ENCODE data around the gene UQCR11.

GRCh38 chr19:1577929-1578618, 27.2 kb downstream of the UQCR11 start:
- TF ChIP-seq CTCF (IDR thresholded peaks at IDR 0.05; ENCODE audit: poor library complexity) = no peak
- no peak for TF ChIP-seq EZH2 (IDR thresholded peaks at IDR 0.05; ENCODE audit: borderline replicate concordance)
- no peak for TF ChIP-seq EZH2phosphoT487 (IDR thresholded peaks at IDR 0.05; ENCODE audit: low read depth, severe bottlenecking, unreplicated experiment)

Measured in hepatocyte (in vitro differentiated cells).